HG03135 (cell line): ENCODE data around the gene KRTDAP.

Experiments used
- ATAC-seq: cut with Tn5 transposase; IDR thresholded peaks from one replicate; pipeline ENCODE4 v1.9.1; 2021; ENCODE audit warnings: mild to moderate bottlenecking, moderate library complexity; ENCODE audit not compliant: unreplicated experiment

Gene KRTDAP, protein sequence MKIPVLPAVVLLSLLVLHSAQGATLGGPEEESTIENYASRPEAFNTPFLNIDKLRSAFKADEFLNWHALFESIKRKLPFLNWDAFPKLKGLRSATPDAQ

DNA sequence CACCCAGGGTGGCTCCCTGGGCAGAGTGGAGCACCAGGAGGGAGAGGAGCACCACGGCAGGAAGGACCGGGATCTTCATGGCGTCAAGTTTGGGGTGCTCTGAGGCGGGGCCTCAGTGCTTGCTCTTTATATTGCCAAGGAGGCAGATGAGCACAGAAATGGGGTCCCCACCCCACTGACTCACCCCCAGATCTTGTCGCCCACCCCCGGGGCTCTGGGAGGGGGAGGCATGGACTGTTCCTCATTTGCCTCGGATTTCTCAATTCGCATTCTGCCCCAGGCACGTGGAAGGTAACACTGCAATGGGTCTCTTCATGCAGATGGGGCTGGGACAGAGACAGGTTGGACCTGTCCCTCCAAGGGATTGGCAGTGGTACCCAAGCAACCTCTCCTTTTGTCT, at the start of gene KRTDAP:
Gene KRTDAP, minus strand, starts transcription at position 101 of the 400 bp plus-strand sequence. Its CDS starts 22 bp downstream, at position 79.
- no peak for ATAC-seq

DNA sequence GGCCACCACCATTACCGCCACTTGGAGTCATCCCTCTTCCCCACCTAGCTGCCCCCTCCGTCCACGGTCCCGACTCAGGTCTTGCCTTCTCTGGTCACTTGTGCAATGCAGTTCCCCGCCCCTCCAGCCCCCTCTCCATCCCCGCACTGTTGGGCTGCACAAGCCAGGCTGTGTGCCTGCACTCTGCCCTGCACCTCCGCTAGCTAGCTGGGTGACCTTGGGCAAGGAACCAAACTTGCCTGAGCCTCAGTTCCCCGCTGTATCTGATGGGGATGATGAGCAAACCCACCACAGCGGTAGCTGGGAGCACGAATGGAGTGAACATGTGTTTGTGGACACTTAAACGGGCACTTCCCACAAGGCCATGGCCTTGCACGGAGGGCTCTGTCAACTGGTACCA, 49.6 kb upstream of the KRTDAP start:
- no peak for ATAC-seq

DNA sequence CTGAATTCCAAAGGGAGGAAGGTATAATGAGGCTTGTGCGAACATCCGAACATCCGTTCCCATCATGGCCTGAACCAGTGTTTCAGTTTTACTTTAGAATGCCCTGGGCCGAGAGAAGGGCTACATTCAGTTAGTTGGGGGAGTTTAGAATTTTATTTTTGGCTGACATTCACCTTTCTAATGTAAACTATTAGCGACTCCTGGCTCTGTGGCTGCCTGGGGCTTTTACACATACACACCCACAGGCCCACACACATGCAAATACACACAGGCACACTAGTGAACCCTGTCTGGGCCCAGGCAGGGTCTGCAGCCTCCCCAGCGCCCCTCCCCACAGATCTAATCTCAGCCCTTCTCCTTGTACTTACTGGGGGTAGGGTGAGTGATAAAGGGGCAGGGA, 49.0 kb upstream of the KRTDAP start:
- ATAC-seq: no peak

DNA sequence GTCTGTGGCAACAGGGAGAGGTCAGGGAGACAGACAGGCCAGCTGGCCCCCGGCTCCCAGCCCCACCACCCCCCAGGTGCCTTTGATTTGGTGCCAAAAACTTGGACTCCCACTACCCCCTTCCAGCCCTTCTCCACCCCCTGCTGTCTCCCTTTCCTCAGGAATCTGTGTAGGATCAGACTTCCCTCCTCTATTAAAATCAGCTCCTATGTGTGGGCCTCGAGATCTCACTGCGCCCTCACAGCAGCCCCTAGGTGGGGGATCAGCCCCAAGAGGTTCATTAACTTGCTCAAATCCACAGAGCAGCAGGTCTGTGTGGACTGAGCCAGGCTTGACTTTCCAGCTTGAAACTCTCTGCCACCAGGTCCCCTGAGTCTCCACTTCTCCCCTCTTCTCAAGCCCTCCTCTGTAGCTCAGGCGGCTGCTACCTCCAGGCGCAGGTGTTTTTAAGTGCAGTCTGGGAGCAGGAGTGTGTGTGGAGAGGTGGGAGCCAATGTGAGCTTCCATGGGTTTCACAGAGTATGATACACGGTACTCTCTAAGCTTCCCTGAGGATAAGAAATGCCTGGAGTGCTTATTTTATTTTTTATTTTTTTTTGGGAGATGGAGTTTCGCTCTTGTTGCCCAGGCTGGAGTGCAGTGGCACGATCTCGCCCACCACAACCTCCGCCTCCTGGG, 44.7 kb upstream of the KRTDAP start:
- no peak for ATAC-seq

DNA sequence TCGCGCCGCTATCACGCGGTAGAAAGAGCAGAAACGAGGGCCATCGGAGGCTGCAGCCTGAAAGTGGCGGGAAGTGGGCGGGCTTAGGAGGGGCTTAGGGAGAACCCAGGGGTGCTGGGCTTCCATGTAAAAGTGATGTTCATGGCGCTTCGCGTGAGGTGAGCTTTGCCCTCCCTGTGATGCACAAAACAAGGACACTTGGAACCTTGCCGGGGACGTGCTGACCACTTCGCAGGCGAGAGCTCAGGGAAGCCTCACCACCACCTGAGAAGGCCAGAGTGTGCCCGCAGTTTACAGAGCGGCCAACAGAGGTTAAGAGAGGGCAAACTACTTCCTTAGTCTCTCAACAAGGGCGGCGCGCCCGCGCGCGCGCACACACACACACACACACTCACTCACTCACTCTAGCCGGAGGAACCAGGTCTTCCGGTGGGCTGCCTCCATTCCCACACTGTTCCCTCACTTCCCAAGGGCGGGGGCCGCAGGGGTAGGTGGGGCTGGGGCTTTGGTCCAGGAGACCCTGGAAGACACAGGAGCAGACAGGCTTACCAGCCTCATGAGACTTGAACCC, 43.6 kb upstream of the KRTDAP start:
- ATAC-seq: no peak

DNA sequence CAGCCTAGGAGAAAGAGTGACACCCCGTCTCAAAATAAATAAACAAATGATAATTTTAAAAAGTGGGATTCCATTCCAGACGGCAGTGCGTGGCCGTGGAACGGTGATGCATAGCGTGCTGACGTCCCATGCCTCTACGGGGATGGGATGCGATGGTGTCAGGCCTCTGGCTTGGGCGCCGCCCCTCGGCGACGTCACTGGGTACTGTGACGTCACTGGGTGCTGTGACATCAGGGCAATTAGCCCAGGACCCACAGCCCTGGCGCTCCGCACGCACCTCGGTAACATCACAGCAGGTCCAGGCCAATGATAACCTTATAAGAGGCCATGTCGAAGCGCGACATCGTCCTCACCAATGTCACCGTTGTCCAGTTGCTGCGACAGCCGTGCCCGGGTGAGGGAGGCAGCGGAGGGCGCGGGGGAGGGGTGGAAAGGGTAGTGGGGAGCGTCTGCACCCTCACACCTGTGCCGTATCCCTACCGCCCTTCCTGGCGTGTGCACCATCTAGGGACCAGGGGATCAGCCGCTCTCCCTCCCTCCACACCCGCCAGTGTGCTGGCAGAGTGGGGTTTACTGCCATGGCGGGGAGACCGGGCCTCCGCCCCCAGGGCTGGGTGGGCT, 43.0 kb upstream of the KRTDAP start, which contains the start of gene GAPDHS:
Gene GAPDHS, plus strand, starts transcription at position 256 of the 621 bp plus-strand sequence. Its CDS starts 72 bp downstream, at position 328.
- no peak for ATAC-seq

DNA sequence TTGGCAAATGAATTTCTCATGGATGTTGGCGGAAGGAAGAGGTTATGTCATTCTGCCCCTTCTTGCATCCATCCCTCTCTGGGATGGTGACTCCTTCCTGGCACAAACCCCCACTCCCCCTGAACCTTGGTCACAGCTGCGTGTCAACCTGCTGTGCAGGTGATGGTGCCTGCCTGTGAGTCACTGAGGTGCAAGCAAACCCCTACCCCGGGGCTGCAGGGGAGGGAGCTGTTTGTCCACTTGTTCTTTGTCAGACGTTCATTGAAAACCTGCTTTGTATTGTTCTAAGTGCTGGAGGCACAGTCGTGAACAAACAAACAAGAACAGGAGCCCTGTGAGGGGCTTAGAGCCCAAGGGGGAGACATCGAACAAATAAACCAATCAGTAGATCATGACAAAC, 41.0 kb upstream of the KRTDAP start:
- no peak for ATAC-seq

DNA sequence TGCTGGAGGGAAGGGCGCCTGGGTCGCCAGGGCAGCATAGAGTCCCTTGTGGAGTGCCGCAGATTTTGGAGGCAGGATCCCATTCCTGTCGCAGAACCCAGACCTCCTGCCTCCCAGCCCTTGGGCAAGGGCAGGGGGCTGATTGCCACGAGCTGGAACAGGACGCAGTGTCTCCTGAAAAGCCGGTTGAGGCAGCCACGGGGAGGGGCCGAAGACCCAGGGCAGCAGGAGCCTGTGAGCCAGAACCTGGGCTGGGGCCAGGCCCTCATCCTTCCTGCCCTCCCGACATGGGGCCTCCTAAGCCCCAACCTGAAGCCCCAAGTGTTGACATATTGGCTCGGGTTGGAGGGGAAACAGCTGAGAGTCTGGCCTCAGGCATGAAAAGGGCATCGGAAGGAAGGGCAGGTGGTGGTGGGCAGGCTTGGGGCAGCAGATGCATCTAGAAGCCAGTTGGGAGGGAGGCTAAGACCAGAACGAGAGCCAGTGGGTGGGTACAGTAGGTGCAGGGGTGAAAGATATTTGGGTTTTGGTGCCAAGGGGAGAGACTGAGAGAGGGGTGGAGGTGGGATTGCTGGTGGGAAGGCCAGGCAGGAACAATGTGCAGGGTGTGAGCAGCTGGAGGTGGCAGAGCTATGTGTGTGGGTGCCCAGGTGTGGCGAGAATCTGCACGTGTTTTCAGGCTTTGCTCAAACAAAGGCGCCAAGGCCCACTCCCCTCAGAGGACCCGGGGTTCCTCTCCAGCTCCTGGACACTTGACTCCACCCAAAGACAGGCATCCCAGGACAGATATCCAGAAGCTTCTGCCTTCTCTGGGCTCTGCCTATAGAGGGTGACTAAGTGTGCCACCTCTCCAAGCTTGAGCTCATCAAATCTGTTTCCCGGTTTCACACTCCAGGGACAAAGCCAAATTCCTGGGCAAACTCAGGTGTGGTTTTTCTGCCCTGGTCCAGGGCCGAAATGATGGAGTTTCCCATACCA, 39.3 kb upstream of the KRTDAP start:
- ATAC-seq: no peak

DNA sequence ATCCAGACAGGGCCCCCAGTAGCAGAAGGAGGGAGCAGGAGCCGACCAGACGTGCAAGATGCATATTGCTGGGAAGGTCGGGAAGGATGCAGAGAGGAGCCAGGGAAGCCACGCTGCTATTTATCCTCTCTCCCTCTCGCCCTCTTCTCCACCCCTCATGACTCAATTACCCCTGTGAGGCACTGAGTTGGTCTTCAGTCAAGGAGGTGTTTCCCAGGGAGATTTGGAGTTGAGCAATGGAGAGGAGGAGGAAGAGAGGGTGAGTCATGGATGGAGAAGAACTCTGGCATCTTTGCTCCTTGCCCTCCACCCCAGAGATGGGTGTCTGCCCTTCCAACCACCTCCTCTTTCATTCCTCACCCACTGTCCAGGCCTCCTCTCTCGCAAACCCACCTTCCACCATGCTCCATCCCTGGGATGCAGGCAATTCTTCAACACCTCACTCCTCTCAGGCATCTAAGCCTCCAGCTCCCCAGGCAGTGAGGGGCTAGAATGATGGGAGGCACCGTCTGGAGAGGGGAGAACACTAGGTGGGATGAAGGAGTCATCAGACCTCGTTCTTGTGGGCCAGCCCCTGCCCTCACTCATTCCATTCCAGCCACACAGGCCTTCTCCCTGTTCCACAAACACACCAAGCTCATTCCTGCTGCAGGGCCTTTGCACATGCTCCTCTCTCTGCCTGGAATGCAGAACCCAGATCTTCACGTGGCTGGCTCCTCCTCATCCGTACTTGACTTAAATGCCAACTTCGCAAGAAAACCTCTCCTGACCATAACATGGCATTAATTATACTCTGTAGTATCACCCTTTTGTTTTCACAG, 38.2 kb upstream of the KRTDAP start, which contains the start of gene SBSN:
Gene SBSN, minus strand, starts transcription at position 94 of the 821 bp plus-strand sequence. Its CDS starts 30 bp downstream, at position 64.
- ATAC-seq: no peak

DNA sequence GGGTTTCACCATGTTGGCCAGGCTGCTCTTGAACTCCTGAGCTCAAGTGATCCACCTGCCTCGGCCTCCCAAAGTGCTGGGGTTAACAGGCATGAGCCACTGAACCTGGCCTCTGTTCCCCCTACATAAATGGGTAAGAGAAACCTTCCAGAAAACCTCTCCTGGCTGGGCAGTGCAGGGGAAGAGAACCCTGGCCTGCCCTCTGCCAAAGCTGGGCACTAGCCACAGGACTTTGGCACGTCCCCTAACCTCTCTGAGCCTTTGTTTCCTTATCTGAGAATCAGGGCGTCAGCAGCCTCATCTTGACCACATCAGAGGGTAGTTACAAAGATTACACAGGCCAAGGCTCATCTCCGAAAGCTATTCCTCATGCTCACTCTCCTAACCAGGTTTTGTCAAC, 35.6 kb upstream of the KRTDAP start:
- ATAC-seq: no peak

DNA sequence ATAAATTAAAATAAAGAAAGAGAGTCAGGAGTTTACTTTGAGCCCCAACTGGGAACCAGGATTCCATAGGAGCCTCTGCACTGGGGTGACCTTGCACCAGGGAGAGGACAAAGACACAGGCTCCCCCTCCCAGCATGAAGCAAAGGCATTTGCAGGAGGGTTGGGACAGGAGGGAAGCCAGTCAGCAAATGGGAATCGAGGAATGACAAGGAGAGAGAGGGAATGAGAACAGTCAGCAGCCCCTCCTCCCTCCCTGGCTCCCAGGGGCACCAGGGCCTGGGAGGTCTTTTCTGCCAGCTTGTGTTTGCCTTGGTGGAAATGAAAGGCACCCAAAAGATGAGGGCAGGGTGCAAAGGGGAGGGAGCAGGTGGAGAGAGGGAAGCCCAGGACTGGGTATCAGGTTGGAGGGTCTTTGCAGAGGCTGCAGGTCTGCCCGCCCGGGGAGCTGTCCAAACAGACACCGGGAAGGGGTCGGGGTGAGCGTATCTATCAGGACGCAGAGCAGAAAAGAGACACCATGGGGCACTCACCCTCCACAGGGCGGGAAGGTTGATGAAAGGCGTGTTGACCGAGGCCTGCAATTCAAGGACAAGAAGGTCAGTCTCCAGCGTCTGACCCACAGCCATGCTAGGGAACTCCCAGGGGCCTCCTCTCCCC, 34.0 kb upstream of the KRTDAP start:
- no peak for ATAC-seq

DNA sequence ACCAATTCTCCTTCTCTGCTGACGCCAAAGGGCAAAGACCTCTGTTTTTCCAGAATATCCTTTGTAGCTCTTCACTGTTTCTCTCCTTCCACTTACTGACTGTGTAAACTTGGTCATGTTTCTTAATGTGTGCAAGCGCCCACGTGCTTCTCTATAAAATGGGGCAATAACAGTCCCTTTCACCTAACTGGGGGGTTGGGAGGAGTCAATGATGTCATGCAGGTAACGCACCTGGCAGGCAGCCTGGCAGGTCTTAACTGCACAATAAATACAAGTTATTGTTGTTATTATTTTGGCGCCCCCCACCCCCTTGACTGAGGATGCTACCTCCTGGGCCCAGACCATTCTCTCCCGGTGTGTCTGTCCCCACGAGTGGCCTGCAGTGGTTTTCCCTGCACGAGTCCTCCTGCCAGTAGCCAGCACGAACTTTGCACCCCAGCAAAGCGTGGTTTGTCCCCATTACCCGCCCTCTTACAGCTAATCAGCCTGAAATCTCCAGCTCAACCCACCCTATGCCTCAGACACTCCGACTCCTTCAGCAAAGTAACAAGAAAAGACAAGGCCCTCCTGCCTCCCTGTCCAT, 32.6 kb upstream of the KRTDAP start:
- no peak for ATAC-seq

DNA sequence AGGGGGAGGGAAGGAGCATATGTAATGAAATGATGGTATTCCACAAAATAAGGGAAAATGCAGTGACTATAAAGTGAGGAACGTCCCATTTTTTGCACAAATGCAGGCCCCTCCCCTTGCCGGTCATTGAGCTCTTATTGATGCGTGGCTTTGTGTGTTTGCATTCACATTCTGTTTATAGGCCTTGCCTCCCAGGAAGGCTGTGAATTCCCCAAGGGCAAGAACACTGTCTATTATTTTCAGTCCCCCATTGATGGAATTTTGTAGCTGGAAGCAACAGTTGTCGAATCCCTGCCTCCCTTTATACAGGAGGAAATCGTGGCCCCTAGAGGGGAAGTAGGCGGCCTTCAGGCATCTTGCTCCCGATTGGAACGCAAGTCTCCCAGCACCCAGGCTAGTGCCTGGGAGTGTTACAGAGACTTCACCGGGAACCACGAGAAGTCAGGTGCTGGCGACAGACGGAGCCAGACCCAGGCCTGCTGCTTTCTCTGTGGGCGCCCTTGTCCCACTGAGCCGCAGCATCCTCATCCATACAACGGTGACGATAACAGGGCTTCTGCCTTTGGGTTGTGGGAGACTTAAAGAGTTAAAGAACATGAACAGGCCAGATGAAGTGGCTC, 31.0 kb upstream of the KRTDAP start:
- no peak for ATAC-seq

DNA sequence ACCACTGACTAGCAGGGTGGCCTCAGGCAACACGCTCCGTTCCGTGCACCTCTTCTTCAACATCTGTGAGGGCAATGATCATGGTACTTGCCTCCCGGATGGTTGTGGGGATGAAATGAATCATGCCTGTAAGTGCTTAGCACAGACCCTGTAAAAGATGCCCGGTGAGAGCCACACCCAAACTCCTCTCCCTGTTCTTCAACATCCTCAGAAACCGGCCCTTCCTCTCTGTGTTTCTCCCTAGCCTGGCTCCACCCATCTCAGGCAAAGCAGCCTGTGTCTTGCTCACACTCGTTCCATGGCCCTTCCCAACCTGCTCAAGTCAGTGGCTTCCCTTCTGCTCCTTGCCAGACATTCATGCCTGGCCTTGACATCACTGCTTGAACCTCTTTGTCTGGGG, 29.0 kb upstream of the KRTDAP start:
- ATAC-seq: no peak

DNA sequence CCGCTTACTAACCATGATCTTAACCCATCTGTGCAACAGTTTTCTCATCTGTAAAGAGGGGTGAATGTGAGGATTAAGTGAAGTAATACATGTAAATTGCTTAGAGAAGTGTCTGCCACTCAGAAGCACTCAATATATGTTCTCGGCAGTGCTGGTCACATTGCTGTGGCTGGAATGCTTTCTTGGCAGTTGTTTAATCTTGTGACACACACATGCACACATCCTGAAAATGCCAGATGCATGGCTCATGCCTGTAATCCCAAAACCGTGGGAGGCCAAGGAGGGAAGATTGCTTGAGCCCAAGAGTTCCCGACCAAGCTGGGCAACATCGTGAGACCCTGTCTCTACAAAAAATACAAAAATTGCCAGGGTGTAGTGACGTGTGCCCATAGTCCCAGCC, 28.0 kb upstream of the KRTDAP start:
- ATAC-seq: no peak

DNA sequence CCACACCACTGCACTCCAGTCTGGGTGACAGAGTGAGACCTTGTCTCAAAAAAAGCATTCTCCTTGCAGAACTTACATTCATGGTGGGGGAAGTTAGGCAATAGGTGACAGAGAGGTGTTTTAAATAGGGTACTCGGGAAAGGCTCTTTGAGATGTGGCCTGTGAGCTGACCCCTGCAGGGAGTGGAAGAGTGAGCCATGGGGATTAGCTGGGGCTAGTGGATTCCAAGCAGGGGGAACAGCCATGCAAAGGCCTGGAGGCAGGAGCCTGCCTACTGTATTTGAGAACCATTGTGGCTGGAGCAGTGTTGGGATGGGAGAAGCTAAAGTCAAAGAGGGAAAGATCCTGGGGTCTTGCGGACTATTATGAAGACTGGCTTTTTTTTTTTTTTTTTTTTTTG, 27.1 kb upstream of the KRTDAP start:
- no peak for ATAC-seq

DNA sequence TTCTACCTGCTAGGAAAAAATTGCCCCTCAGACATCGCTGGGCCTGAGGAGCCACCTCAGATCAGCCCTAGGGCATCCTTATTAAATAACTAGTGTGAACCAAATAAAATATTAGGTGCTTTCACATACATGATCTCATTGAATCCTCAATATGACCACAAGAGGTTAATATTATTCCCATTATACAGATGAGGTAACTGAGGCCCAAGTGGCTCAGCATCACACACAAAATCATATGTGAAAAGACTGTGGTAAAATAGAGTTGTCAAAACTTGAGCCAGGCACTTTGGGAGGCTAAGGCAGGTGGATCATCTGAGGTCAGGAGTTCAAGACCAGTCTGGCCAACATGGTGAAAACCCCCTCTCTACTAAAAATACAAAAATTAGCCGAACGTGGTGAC, 26.0 kb upstream of the KRTDAP start:
- no peak for ATAC-seq

DNA sequence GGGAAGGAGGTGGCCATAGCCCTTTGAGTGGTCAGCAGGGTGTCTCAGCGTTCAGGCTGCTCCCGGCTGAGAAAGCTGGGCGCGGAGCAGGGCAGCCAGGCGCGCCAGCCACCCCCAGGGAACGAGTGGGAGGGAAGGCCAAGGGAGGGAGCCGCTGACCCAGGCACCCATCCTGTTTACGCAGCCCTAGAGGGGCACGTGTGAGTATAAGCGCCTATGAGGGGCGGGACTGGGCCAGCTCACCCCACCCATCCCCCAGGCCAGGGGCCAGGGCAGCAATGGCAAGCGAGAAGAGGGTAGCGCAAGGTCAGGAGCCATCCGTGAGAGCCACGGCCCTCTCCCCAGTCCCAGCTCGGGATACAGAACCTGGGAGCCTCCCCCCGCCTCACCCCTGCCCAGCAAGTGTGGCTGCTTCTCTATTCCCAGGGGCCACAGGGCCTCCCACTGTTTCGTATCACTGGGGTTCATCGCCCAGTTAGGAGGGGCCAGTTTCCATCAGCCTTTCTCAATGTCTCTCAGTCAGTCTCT, 24.1 kb upstream of the KRTDAP start:
- ATAC-seq: no peak
